ENCODE data around the gene C17orf113. TPM values are rescaled to one million over a fixed set of nuclear protein-coding genes. Genes with fewer than 3 reads are reported as not detected.

C17orf113 gene
- total and polyA plus RNA-seq, 10 donors = 0.35 to 1.6 (median 0.63) TPM

- H3K9me3 ChIP-seq = no peaks in the 10 kb centered on the region
- WGBS, 5 donors = 70 to 92% (median 82%) methylated on average over 4 of the region's 4 CpGs
- no peak for DNase-seq
- H3K4me1 ChIP-seq = peaks cover 0 to 14% (median 10%) of the 10 kb centered on the region in 6 donors
- no peaks in the 10 kb centered on the region for H3K36me3 ChIP-seq
- peaks cover 0 to 20% (median 12%) of the 10 kb centered on the region in 7 donors for H3K27me3 ChIP-seq (replicated peaks in 1 of 7)
- H3K4me3 ChIP-seq = no peak overlapping the region
- no peak overlapping the region for H3K27ac ChIP-seq
- TF ChIP-seq CTCF (IDR thresholded peaks at IDR 0.05 in 8 of 11, conservative IDR thresholded peaks at IDR 0.05 in 3 of 11) = no peak
- no peak for TF ChIP-seq POLR2AphosphoS5 (IDR thresholded peaks at IDR 0.05)
- no peak for TF ChIP-seq POLR2A (IDR thresholded peaks at IDR 0.05)
- intact Hi-C loops (cut with DNase I; ENCODE audit: low total_unique reads) = no loop called here
Measured at GRCh38 chr17:42076797-42077559, 26.6 kb upstream of the C17orf113 start.

- 76 to 86% (median 79%) methylated on average over 6 of the region's 6 CpGs for WGBS, 5 donors
- TF ChIP-seq CTCF (IDR thresholded peaks at IDR 0.05 in 8 of 11, conservative IDR thresholded peaks at IDR 0.05 in 3 of 11) (no peak), POLR2AphosphoS5 (IDR thresholded peaks at IDR 0.05) (no peak), POLR2A (IDR thresholded peaks at IDR 0.05) (no peak)
- H3K4me1 ChIP-seq = peaks cover 0 to 20% (median 15%) of the 10 kb centered on the region in 6 donors
- no peaks in the 10 kb centered on the region for H3K36me3 ChIP-seq
- H3K27me3 ChIP-seq (replicated peaks in 1 of 7) = peaks cover 0 to 32% (median 16%) of the 10 kb centered on the region in 7 donors
- intact Hi-C loops (cut with DNase I; ENCODE audit: low total_unique reads) = no loop called here
- no peak for DNase-seq
- no peaks in the 10 kb centered on the region for H3K9me3 ChIP-seq
- H3K27ac ChIP-seq = no peak overlapping the region
- H3K4me3 ChIP-seq = no peak overlapping the region
Measured at GRCh38 chr17:42075789-42076188, 25.4 kb upstream of the C17orf113 start.

- Histone ChIP-seq H3K4me1 (peaks cover 0 to 20% (median 15%) of the 10 kb centered on the region in 6 donors), H3K27ac (no peak overlapping the region), H3K27me3 (replicated peaks in 1 of 7) (peaks cover 0 to 45% (median 16%) of the 10 kb centered on the region in 7 donors), H3K9me3 (no peaks in the 10 kb centered on the region), H3K4me3 (peak overlapping the region in 5 of 8 donors; percentile 21 to 64 (median 27)), H3K36me3 (no peaks in the 10 kb centered on the region)
- TF ChIP-seq CTCF (IDR thresholded peaks at IDR 0.05 in 8 of 11, conservative IDR thresholded peaks at IDR 0.05 in 3 of 11) (no peak), POLR2A (IDR thresholded peaks at IDR 0.05) (no peak), POLR2AphosphoS5 (IDR thresholded peaks at IDR 0.05) (no peak)
- WGBS, 5 donors = 4 to 16% (median 6%) methylated on average over 11 to 67 of the region's 67 CpGs
- intact Hi-C loops (cut with DNase I; ENCODE audit: low total_unique reads) = no loop called here
- no peak for DNase-seq
Measured at GRCh38 chr17:42072323-42073187, 22.2 kb upstream of the C17orf113 start.

Data from spleen (tissue), 11 donors.